ENCODE data around the gene KRT78.
"Not testable (repeated sequence)": the region's sequence is repeated elsewhere in the genome, so short reads cannot be mapped to it uniquely, and the experiment has no call there.

KRT78 gene

GRCh38 chr12:52848661-52849255 lies at the start of gene KRT78:
KRT78 (minus strand) TSS chr12:52848994; CDS start chr12:52848930, 64 bp downstream.
- no peak for DNase-seq (ENCODE audit: low spot score)

- peak; percentile 65 for DNase-seq (ENCODE audit: low spot score)
Observed at GRCh38 chr12:52896190-52897100, 47.7 kb upstream of the KRT78 start.

- peak; percentile 82 for DNase-seq (ENCODE audit: low spot score)
Observed at GRCh38 chr12:52895726-52896189, 47.0 kb upstream of the KRT78 start.

GRCh38 chr12:52892974-52893373 lies 44.2 kb upstream of the KRT78 start:
- DNase-seq (ENCODE audit: low spot score), result no peak

- DNase-seq (ENCODE audit: low spot score), result no peak
Observed at GRCh38 chr12:52892207-52892852, 43.5 kb upstream of the KRT78 start.

- no peak for DNase-seq (ENCODE audit: low spot score)
Observed at GRCh38 chr12:52891044-52891443, 42.2 kb upstream of the KRT78 start.

GRCh38 chr12:52890417-52890816 lies 41.6 kb upstream of the KRT78 start:
- no peak for DNase-seq (ENCODE audit: low spot score)

GRCh38 chr12:52884526-52885293 lies 35.9 kb upstream of the KRT78 start:
- DNase-seq (ENCODE audit: low spot score), result peak; percentile 71

GRCh38 chr12:52880499-52880898 lies 31.7 kb upstream of the KRT78 start:
- DNase-seq (ENCODE audit: low spot score), result not testable (repeated sequence)

- peak; percentile 97 for DNase-seq (ENCODE audit: low spot score)
Observed at GRCh38 chr12:52879394-52880351, 30.9 kb upstream of the KRT78 start.

- no peak for DNase-seq (ENCODE audit: low spot score)
Observed at GRCh38 chr12:52878507-52879393, 30.0 kb upstream of the KRT78 start.

- DNase-seq (ENCODE audit: low spot score), result no peak
Observed at GRCh38 chr12:52877242-52877641, 28.4 kb upstream of the KRT78 start.

GRCh38 chr12:52876372-52876771 lies 27.6 kb upstream of the KRT78 start:
- DNase-seq (ENCODE audit: low spot score), result no peak

GRCh38 chr12:52874573-52875435 lies 26.0 kb upstream of the KRT78 start:
- no peak for DNase-seq (ENCODE audit: low spot score)

- DNase-seq (ENCODE audit: low spot score), result peak; percentile 94
Observed at GRCh38 chr12:52873832-52874572, 25.2 kb upstream of the KRT78 start.

GRCh38 chr12:52873513-52873831 lies 24.7 kb upstream of the KRT78 start:
- DNase-seq (ENCODE audit: low spot score), result peak; percentile 59

GRCh38 chr12:52872644-52873389 lies 24.0 kb upstream of the KRT78 start:
- peak; percentile 54 for DNase-seq (ENCODE audit: low spot score)

Measured in SW480 (cell line).